K562 (cell line): ENCODE measurements around the gene TREM2. TPM values are rescaled to one million over a fixed set of nuclear protein-coding genes. Genes with fewer than 3 reads are reported as not detected.

Experiments used
- ATAC-seq: fragments of 200-7000 bp; cut with Tn5 transposase; 3 replicates; pipeline ENCODE4 v1.9.1; 2020; ENCODE audit warnings: moderate library complexity
- BruUV-seq: library from RNA; stranded (reverse); fragments of 400-500 nt; replicated peaks from 2 replicates; lab custom pipeline; 2021; lab: Mats Ljungman, UMichigan
- CTCF ChIA-PET: fragments of 300-600 bp; formaldehyde crosslinking; extraction: SDS; loops from one replicate; lab custom pipeline; 2021; ENCODE audit warnings: low intra/inter-chr PET ratio; lab: Yijun Ruan, JAX
- POLR2A ChIA-PET: fragments of 300-600, 350-650 bp; sonication (Branson Sonifier 250); formaldehyde crosslinking; extraction: SDS; loops from one replicate; lab custom pipeline; 2021; ENCODE audit warnings: antibody characterized with exemption, inconsistent platforms; lab: Yijun Ruan, JAX
- DNase-seq, 4 experiments: peaks; one replicate each; pipeline versions ENCODE4 v3.0.0 to v3.0.0-alpha.2; 2011 to 2018; ENCODE audit warnings: low spot score in 3 of 4, mixed read lengths in 3 of 4; ENCODE audit errors: extremely low read depth in 1 of 4
- FAIRE-seq: peaks from 2 replicates; lab custom pipeline; 2011; peaks lifted over from hg19 to GRCh38; lab: Jason Lieb, UNC
- H2AFZ ChIP-seq: 2 replicates; pipeline ENCODE4 v1.6.0; 2011; ENCODE audit warnings: low read depth, low read length, control low read depth, inconsistent platforms
- H3K27ac ChIP-seq: fragments of 200-600 bp; 3 replicates; pipeline ENCODE4 v1.8.0; 2011; ENCODE audit warnings: low read depth, mild to moderate bottlenecking, control low read depth, inconsistent platforms, low read length, moderate library complexity, mixed read lengths; ENCODE audit errors: extremely low read depth
- H3K27me3 ChIP-seq, 2 experiments: fragments of 300-600 bp in 1 of 2; 2 replicates in 1 of 2; 3 replicates in 1 of 2; pipeline versions ENCODE4 v1.6.0 to v1.8.0; 2011; ENCODE audit warnings: inconsistent platforms in 2 of 2, low read length in 2 of 2, mild to moderate bottlenecking in 1 of 2, mixed read lengths in 1 of 2, moderate library complexity in 1 of 2; ENCODE audit not compliant: control insufficient read depth in 2 of 2, insufficient read depth in 2 of 2
- H3K36me3 ChIP-seq: fragments of 300-600 bp; 3 replicates; pipeline ENCODE4 v1.8.0; 2011; ENCODE audit warnings: mild to moderate bottlenecking, low read length, inconsistent platforms; ENCODE audit not compliant: control insufficient read depth, insufficient read depth
- H3K4me1 ChIP-seq, 2 experiments: fragments of 200-600 bp in 1 of 2; replicated peaks in 1 of 2; 2 replicates in 1 of 2; 3 replicates in 1 of 2; pipeline versions ENCODE4 v1.5.1 to v1.8.0; 2011; ENCODE audit warnings: inconsistent platforms in 2 of 2, low read length in 2 of 2, mild to moderate bottlenecking in 1 of 2, mixed read lengths in 1 of 2, moderate library complexity in 1 of 2; ENCODE audit not compliant: control insufficient read depth in 2 of 2, insufficient read depth in 2 of 2
- H3K4me2 ChIP-seq: 2 replicates; pipeline ENCODE4 v1.6.1; 2011; ENCODE audit warnings: low read length, control low read depth, inconsistent platforms, mixed read lengths; ENCODE audit not compliant: insufficient read depth
- H3K4me3 ChIP-seq: fragments of 200-600 bp; sonication (generic), shearing (Covaris generic); 2 replicates; pipeline ENCODE4 v1.5.1; 2016; ENCODE audit warnings: control low read depth, inconsistent platforms
- H3K79me2 ChIP-seq: fragments of 200-600 bp; 3 replicates; pipeline ENCODE4 v1.8.0; 2011; ENCODE audit warnings: low read length, inconsistent platforms; ENCODE audit not compliant: control insufficient read depth, insufficient read depth
- H3K9ac ChIP-seq, 2 experiments: 2 replicates each; pipeline versions ENCODE4 v1.6.0 to v1.6.1; 2011; ENCODE audit warnings: low read depth in 2 of 2, low read length in 2 of 2, control low read depth in 1 of 2, inconsistent platforms in 1 of 2, mild to moderate bottlenecking in 1 of 2, mixed read lengths in 1 of 2; ENCODE audit not compliant: insufficient read depth in 1 of 2
- H3K9me1 ChIP-seq: one replicate; pipeline ENCODE4 v1.6.0; 2011; ENCODE audit warnings: inconsistent platforms, mild to moderate bottlenecking, low read length, moderate library complexity; ENCODE audit not compliant: control insufficient read depth, insufficient read depth
- H3K9me3 ChIP-seq: replicated peaks from 2 replicates; pipeline ENCODE4 v1.5.1; 2011; ENCODE audit warnings: low read depth, low read length, inconsistent platforms; ENCODE audit not compliant: control insufficient read depth, insufficient read depth
- H4K20me1 ChIP-seq: replicated peaks from 2 replicates; pipeline ENCODE4 v1.6.1; 2011; ENCODE audit warnings: low read length, inconsistent platforms, mixed read lengths; ENCODE audit not compliant: control insufficient read depth, insufficient read depth
- WGBS: fragments of 100-300 bp; shearing (Covaris generic); methylation state at CpG from one replicate; pipeline ENCODE4 v1.1.6; 2016; ENCODE audit warnings: low coverage, mixed read lengths; ENCODE audit not compliant: insufficient coverage; ENCODE audit errors: missing lambda C conversion rate; 5-methylcytosine and 5-hydroxymethylcytosine counted together
- in situ Hi-C: fragments of 300-500 bp; cut with MboI; formaldehyde crosslinking; loops from 4 replicates; pipeline ENCODE4 v1.15.0; 2018; ENCODE audit warnings: inconsistent platforms, mixed read lengths
- intact Hi-C: fragments of 100-400 bp; cut with micrococcal nuclease; formaldehyde crosslinking; loops from 2 replicates; pipeline ENCODE4 v1.14.2; 2022
- polyA plus RNA-seq, 8 experiments: library from polyadenylated mRNA; depleted of rRNA in 4 of 8; stranded (reverse) in 5 of 8; unstranded in 3 of 8; fragments of >200 nt; fragmentation: Nextera tagmentation in 2 of 8; fragmentation: Illumina TruSeq in 1 of 8; extraction: Ambion mirVana in 2 of 8; extraction: Trizol in 1 of 8; gene quantifications; 2 replicates each; pipeline versions ENCODE4 v1.2.1 to v1.2.3, GENCODE V29; 2011 to 2014; ENCODE audit warnings: inconsistent platforms in 1 of 8, missing spikeins in 1 of 8
- total RNA-seq, 7 experiments: library from RNA; depleted of rRNA in 6 of 7; stranded (reverse); fragments of >200 nt in 6 of 7; fragmentation: Illumina TruSeq in 2 of 7; extraction: Trizol in 2 of 7; gene quantifications; 2 replicates each; pipeline versions ENCODE4 v1.2.1 to v1.2.3, GENCODE V29; 2011 to 2021; ENCODE audit warnings: low replicate concordance in 1 of 7
- TF ChIP-seq, protein P1 (sequence below), 2 experiments: fragments of 450-650 bp in 1 of 2; sonication (generic) in 1 of 2; formaldehyde crosslinking in 1 of 2; IDR thresholded peaks; 2 replicates each; pipeline versions ENCODE4 v1.7.1 to v1.9.0; 2016 to 2022; ENCODE audit warnings: inconsistent platforms in 1 of 2, mild to moderate bottlenecking in 1 of 2, missing genetic modification reagents in 1 of 2
- TF ChIP-seq, protein P2 (sequence below): fragments of 450-650 bp; formaldehyde crosslinking; IDR thresholded peaks from 2 replicates; pipeline ENCODE4 v1.4.0; 2022; ENCODE audit warnings: missing genetic modification characterization

The TREM2 gene
- total and polyA plus RNA-seq, 9 of the 15 experiments (the other 6 are each of a cell fraction or from before 2014, with no cell fraction given): not detected

DNA sequence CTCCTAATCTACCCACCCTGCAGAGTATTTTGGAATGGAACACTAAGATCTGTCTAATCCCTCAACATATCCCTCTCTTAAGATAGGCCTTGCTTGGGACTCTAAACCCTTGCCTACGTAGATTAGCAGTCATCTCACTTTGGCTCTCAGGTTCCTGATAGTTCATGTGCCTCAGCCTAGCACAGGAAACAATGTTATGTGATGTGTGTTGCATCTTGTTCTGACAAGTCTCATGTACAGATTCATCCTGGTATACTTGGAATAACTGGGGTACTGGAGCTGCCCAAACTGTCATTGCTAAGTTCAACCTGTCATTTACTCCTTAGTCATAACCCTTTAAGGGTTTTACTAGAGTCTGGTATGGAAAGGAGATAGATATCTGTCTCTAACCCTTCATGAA is 42.9 kb downstream of the TREM2 start:
- WGBS: 0% methylated on average over 1 of the region's 1 CpG
- no TSS peak for BruUV-seq
- intact Hi-C loops (no loop called here), in situ Hi-C loops (no loop called here)
- DNase-seq (no peak), FAIRE-seq (no peak), ATAC-seq (no peak)
- Histone ChIP-seq H3K9ac (no peak overlapping the region), H2AFZ (no peak overlapping the region), H3K9me3 (no peaks in the 10 kb centered on the region), H3K9me1 (no peaks in the 10 kb centered on the region), H3K27ac (no peak overlapping the region), H3K27me3 (peaks cover 0 to 11% of the 10 kb centered on the region in 2 experiments; a peak in 4 of 5 replicates), H3K4me1 (no peaks in the 10 kb centered on the region), H3K36me3 (no peaks in the 10 kb centered on the region), H4K20me1 (no peaks in the 10 kb centered on the region), H3K79me2 (no peaks in the 10 kb centered on the region), H3K4me2 (no peak overlapping the region), H3K4me3 (no peak overlapping the region)
- TF ChIP-seq, protein P1, sequence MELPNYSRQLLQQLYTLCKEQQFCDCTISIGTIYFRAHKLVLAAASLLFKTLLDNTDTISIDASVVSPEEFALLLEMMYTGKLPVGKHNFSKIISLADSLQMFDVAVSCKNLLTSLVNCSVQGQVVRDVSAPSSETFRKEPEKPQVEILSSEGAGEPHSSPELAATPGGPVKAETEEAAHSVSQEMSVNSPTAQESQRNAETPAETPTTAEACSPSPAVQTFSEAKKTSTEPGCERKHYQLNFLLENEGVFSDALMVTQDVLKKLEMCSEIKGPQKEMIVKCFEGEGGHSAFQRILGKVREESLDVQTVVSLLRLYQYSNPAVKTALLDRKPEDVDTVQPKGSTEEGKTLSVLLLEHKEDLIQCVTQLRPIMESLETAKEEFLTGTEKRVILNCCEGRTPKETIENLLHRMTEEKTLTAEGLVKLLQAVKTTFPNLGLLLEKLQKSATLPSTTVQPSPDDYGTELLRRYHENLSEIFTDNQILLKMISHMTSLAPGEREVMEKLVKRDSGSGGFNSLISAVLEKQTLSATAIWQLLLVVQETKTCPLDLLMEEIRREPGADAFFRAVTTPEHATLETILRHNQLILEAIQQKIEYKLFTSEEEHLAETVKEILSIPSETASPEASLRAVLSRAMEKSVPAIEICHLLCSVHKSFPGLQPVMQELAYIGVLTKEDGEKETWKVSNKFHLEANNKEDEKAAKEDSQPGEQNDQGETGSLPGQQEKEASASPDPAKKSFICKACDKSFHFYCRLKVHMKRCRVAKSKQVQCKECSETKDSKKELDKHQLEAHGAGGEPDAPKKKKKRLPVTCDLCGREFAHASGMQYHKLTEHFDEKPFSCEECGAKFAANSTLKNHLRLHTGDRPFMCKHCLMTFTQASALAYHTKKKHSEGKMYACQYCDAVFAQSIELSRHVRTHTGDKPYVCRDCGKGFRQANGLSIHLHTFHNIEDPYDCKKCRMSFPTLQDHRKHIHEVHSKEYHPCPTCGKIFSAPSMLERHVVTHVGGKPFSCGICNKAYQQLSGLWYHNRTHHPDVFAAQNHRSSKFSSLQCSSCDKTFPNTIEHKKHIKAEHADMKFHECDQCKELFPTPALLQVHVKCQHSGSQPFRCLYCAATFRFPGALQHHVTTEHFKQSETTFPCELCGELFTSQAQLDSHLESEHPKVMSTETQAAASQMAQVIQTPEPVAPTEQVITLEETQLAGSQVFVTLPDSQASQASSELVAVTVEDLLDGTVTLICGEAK (IDR thresholded peaks at IDR 0.05): no peak
- TF ChIP-seq, protein P1 (CRISPR knock-in tag; IDR thresholded peaks at IDR 0.05): no peak
- TF ChIP-seq, protein P2, sequence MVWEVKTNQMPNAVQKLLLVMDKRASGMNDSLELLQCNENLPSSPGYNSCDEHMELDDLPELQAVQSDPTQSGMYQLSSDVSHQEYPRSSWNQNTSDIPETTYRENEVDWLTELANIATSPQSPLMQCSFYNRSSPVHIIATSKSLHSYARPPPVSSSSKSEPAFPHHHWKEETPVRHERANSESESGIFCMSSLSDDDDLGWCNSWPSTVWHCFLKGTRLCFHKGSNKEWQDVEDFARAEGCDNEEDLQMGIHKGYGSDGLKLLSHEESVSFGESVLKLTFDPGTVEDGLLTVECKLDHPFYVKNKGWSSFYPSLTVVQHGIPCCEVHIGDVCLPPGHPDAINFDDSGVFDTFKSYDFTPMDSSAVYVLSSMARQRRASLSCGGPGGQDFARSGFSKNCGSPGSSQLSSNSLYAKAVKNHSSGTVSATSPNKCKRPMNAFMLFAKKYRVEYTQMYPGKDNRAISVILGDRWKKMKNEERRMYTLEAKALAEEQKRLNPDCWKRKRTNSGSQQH (CRISPR knock-in tag): no peak
- POLR2A ChIA-PET: no interaction called here
- CTCF ChIA-PET: no interaction called here
